ENCODE measurements around the gene GRK6. TPM values are rescaled to one million over a fixed set of nuclear protein-coding genes. Genes with fewer than 3 reads are reported as not detected.

Gene GRK6
- total RNA-seq, 1 donor from 2014 or later: 20.6 TPM

DNA sequence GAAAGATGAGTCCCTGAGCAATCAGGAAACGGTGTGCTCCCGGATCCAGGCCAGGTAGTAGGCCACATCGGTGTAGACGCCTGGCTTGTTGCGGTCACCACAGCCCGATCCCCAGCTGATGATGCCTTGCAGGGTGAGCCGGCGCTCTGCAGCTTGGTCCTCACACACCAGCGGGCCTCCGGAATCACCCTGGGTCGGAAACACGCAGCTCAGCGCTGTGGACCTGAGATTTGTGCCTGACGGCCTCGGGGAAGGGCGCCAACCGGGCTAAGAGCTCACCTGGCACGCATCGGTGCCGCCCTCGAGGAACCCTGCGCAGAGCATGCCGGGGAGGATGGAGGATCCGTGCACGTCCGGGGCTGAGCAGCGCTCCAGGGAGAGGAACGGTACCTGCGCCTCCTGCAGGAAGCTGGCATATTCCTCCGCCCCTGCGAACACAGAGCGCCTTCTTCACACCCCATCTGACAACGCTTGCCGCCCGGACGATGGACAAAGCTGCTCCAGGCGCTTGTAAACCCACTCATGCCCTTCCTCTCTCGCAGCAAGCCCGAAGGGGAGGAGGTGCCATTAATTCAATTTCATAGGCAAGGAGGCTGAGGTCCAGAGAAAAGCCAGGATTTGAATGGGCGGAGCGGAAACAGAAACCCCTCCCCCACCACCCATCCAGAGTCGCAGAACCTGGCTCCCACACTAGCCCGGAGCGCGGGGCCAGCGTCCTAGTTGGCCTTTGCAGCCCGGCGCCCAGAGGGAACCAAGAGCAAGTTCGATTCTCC, 24.0 kb upstream of the GRK6 start:
- TF ChIP-seq CTCF (IDR thresholded peaks at IDR 0.05): peak in 1 of 3 experiments; percentile 36
- intact Hi-C loops (cut with DNase I): no loop called here
- no peaks in the 10 kb centered on the region for H3K9me3 ChIP-seq
- H3K27ac ChIP-seq: no peak overlapping the region
- no peaks in the 10 kb centered on the region for H3K36me3 ChIP-seq
- no peak for DNase-seq (ENCODE audit: low spot score in 2 of 2)
- peak overlapping the region; percentile 52 to 85 for H3K4me3 ChIP-seq
- peaks cover 41% of the 10 kb centered on the region for H3K27me3 ChIP-seq
- peaks cover 17 to 24% of the 10 kb centered on the region in 2 donors for H3K4me1 ChIP-seq

DNA sequence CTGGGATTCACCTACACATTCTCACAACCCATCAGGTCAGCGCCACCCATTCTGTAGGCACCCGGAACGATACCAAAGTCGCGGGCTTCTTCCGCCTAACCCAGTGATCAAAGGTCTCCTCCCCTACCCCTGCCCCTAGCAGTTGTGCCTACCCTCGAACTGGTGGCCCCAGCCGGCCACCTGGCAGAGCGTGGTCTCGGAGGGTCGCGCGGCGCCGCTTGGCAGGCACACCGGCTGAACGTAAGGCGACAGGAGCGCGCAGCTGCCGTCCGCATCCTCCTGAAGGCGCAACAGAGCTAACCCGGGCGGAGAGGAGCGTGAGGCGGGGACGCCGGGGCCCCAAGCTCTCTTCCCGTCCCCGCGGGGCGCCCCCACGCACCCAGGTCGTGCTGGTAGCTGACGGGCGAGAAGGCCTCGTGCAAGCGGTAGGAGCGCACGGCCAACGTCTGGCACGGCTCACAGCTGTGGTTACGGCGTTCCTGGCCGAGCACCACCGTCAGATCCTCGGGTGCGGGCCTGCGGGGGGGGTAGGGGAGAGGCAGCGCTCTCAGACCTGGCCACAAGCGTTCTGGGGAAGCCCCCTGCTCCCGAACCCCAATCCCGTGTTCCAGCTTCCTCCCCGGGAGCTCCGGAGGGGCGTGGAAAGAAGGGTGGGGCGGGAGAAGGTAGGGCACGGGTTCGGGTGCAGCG, 23.2 kb upstream of the GRK6 start:
- Histone ChIP-seq H3K4me3 (peak overlapping the region; percentile 52 to 85), H3K4me1 (peaks cover 17 to 24% of the 10 kb centered on the region in 2 donors), H3K9me3 (no peaks in the 10 kb centered on the region), H3K36me3 (no peaks in the 10 kb centered on the region), H3K27me3 (peaks cover 41% of the 10 kb centered on the region), H3K27ac (no peak overlapping the region)
- no peak for DNase-seq (ENCODE audit: low spot score in 2 of 2)
- no peak for TF ChIP-seq CTCF (IDR thresholded peaks at IDR 0.05)
- intact Hi-C loops (cut with DNase I): no loop called here

DNA sequence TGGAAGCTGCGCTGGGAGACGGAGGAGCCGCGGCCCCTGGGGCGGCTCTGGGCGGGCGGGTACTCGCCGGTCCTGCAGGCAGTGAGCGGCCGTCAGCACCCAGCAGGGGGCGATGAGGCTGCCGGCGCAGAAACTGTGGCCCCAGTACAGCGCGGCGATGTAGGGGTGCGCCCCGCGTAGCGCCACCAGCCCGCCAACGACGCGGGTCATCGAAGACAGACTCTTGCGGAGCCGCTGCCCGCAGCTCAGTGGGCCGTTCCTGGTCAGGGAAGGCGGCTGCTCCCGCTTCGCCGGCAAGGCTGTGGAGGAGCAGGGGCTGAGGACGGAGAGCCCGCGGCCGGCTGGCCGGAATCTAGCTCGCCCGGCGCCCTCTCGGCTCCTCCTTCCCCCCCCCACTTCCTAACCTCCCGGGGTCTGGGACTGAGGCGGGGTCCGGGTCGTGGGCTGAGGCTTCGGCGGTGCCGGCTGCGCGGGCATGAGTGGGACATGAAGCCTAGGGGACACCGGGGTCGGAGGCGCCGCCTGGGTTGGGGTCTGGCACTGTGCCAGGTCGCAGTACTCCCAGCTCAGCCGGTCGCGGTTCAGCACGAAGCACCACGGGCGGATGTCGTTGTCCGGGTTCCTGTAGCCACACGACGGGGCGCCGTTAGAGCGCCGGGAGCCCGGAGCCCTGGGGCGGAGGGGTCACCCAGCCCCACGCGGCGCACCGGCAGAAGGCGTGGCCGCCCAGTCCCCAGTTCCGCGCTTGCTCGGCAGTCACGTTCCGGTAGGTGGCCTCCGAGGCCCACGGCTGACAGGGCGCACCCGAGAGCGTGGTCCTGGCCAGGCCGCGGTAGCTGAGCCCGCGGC, 22.5 kb upstream of the GRK6 start:
- intact Hi-C loops (cut with DNase I): loop anchor here (1.0 kb wide), 3 partner anchors 22 to 97 kb away; partner anchors contain the start of gene GRK6
- DNase-seq (ENCODE audit: low spot score in 2 of 2): peak in 1 of 2 donors; percentile 89
- H3K27ac ChIP-seq: no peak overlapping the region
- H3K4me1 ChIP-seq: peaks cover 17 to 24% of the 10 kb centered on the region in 2 donors
- H3K36me3 ChIP-seq: no peaks in the 10 kb centered on the region
- H3K27me3 ChIP-seq: peaks cover 41% of the 10 kb centered on the region
- no peaks in the 10 kb centered on the region for H3K9me3 ChIP-seq
- peak overlapping the region; percentile 52 to 85 for H3K4me3 ChIP-seq
- TF ChIP-seq CTCF (IDR thresholded peaks at IDR 0.05): peak; percentile 75 to 87 (median 79)

- Histone ChIP-seq H3K36me3 (no peaks in the 10 kb centered on the region), H3K9me3 (no peaks in the 10 kb centered on the region), H3K27me3 (peaks cover 38% of the 10 kb centered on the region), H3K4me3 (peak overlapping the region; percentile 52 to 85), H3K27ac (no peak overlapping the region), H3K4me1 (peaks cover 17 to 24% of the 10 kb centered on the region in 2 donors)
- DNase-seq (ENCODE audit: low spot score in 2 of 2): no peak
- intact Hi-C loops (cut with DNase I): loop anchor here (1.0 kb wide), 3 partner anchors 22 to 97 kb away; partner anchors contain the start of gene GRK6
- TF ChIP-seq CTCF (IDR thresholded peaks at IDR 0.05): no peak
Observed at GRCh38 chr5:177404641-177405179, 21.8 kb upstream of the GRK6 start.

DNA sequence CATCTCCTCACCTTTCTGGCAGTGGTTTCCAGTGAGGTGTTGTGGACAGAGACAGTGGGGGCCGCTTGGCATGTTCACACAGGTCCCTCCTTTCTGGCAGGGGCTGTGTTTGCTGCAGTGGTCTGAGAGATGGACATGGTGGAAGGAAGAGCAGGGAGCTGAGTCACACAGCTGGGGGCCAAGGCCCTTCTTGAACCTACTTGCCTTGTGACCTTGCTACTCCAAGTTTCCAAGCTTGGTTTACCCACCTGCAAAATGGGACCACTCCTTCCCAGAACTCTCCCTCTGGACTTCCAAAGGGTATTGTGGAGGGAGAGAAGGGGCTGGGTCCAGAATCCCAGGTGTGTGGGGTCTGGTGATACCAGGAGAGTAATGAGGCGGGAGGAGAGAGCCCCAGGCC, 21.2 kb upstream of the GRK6 start:
- TF ChIP-seq CTCF (IDR thresholded peaks at IDR 0.05): no peak
- Histone ChIP-seq H3K36me3 (no peaks in the 10 kb centered on the region), H3K4me1 (peaks cover 17 to 21% of the 10 kb centered on the region in 2 donors), H3K27ac (no peak overlapping the region), H3K9me3 (no peaks in the 10 kb centered on the region), H3K4me3 (no peak overlapping the region), H3K27me3 (peaks cover 32% of the 10 kb centered on the region)
- intact Hi-C loops (cut with DNase I): no loop called here
- DNase-seq (ENCODE audit: low spot score in 2 of 2): no peak

Measured in ascending aorta (tissue), 2 donors.